ENCODE measurements around the gene BLTP3B. TPM values are rescaled to one million over a fixed set of nuclear protein-coding genes. Genes with fewer than 3 reads are reported as not detected.

Gene BLTP3B
- total and polyA plus RNA-seq, 8 donors = 20.1 to 33.0 (median 25.5) TPM

DNA sequence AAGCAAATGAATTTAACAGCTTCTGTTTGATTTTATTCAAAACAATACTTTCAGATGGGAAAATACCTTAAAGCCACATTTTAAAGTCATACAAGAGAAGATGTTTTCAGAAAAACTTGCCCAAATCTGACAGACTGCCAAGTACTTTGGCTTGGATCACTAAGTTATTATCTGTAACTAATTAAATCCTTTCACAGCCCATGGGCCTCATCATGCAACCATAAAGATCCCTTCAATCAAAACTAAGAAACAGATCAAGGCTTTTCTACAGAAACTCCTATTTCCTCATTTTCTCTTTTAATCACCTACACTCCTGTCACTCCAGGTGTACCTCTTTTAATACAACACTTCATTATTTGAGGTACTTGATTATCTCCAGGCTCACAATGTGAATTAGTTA, 28.1 kb downstream of the BLTP3B start:
- Histone ChIP-seq H3K27me3 (no peaks in the 10 kb centered on the region), H3K9me3 (no peaks in the 10 kb centered on the region), H3K4me1 (peaks cover 0 to 7% of the 10 kb centered on the region in 2 donors), H3K27ac (no peak overlapping the region), H3K36me3 (no peaks in the 10 kb centered on the region), H3K4me3 (no peak overlapping the region)
- ATAC-seq (no peak), DNase-seq (no peak)
- TF ChIP-seq, protein P1, sequence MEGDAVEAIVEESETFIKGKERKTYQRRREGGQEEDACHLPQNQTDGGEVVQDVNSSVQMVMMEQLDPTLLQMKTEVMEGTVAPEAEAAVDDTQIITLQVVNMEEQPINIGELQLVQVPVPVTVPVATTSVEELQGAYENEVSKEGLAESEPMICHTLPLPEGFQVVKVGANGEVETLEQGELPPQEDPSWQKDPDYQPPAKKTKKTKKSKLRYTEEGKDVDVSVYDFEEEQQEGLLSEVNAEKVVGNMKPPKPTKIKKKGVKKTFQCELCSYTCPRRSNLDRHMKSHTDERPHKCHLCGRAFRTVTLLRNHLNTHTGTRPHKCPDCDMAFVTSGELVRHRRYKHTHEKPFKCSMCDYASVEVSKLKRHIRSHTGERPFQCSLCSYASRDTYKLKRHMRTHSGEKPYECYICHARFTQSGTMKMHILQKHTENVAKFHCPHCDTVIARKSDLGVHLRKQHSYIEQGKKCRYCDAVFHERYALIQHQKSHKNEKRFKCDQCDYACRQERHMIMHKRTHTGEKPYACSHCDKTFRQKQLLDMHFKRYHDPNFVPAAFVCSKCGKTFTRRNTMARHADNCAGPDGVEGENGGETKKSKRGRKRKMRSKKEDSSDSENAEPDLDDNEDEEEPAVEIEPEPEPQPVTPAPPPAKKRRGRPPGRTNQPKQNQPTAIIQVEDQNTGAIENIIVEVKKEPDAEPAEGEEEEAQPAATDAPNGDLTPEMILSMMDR (IDR thresholded peaks at IDR 0.05) = no peak
- intact Hi-C loops (cut with DNase I) = no loop called here

DNA sequence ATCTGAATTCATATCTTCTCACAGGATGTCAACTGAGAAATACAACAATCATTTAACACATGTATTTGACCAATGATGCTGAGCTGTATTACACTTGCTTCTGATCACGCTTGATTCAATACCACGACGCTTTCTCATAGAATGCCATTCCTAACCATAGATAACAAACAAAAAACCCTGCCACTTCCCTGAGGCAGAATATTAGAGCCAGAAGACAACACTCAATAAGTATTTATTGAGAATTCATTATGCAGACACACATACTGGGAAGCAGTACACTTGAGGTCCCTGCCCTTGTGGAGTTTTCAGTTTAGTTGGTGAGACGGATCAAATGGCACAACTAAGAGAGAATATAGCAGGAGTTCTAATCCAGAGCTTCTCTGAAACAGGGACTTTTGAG, 32.4 kb downstream of the BLTP3B start:
- ATAC-seq (no peak), DNase-seq (no peak)
- Histone ChIP-seq H3K4me3 (no peak overlapping the region), H3K9me3 (no peaks in the 10 kb centered on the region), H3K27me3 (no peaks in the 10 kb centered on the region), H3K36me3 (peaks cover 0 to 15% of the 10 kb centered on the region in 2 donors), H3K4me1 (no peaks in the 10 kb centered on the region), H3K27ac (no peak overlapping the region)
- intact Hi-C loops (cut with DNase I) = no loop called here
- TF ChIP-seq, protein P1 (IDR thresholded peaks at IDR 0.05) = no peak

DNA sequence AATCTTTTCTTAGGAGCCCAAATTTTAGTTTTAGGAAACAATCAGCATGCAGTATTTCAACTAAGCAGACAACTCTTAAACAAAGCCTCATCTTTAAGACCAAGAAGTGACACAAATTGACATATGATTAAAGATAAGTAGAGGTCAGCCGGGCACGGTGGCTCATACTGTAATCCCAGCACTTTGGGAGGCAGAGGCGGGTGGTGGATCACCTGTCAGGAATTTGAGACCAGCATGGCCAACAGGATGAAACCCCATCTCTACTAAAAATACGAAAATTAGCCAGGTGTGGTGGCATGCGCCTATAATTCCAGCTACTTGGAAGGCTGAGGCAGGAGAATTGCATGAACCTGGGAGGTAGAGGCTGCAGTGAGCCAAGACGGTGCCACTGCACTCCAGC, 35.8 kb downstream of the BLTP3B start:
- no peak for ATAC-seq
- Histone ChIP-seq H3K27ac (no peak overlapping the region), H3K4me3 (no peak overlapping the region), H3K4me1 (no peaks in the 10 kb centered on the region), H3K9me3 (no peaks in the 10 kb centered on the region), H3K36me3 (peaks cover 0 to 29% of the 10 kb centered on the region in 2 donors), H3K27me3 (no peaks in the 10 kb centered on the region)
- no peak for DNase-seq
- intact Hi-C loops (cut with DNase I) = no loop called here
- TF ChIP-seq, protein P1 (IDR thresholded peaks at IDR 0.05) = no peak

DNA sequence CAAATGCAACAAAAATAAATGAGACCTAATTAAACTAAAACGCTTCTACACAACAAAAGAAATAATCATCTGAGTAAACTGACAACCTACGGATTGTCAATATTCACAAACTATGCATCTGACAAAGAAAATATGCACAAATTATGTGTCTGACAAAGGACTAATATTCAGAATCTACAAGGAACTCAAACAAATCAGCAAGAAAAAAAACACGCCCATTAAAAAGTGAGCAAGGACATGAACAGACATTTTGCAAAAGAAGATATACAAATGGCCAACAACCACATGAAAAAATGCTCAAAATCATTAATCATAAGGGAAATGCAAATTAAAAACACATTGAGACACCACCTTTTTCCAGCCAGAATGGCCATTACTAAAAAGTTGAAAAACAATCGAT, 37.0 kb downstream of the BLTP3B start:
- Histone ChIP-seq H3K4me1 (no peaks in the 10 kb centered on the region), H3K4me3 (no peak overlapping the region), H3K27me3 (no peaks in the 10 kb centered on the region), H3K9me3 (no peaks in the 10 kb centered on the region), H3K36me3 (peaks cover 0 to 33% of the 10 kb centered on the region in 2 donors), H3K27ac (no peak overlapping the region)
- no peak for DNase-seq
- ATAC-seq = no peak
- TF ChIP-seq, protein P1 (IDR thresholded peaks at IDR 0.05) = no peak
- intact Hi-C loops (cut with DNase I) = no loop called here

DNA sequence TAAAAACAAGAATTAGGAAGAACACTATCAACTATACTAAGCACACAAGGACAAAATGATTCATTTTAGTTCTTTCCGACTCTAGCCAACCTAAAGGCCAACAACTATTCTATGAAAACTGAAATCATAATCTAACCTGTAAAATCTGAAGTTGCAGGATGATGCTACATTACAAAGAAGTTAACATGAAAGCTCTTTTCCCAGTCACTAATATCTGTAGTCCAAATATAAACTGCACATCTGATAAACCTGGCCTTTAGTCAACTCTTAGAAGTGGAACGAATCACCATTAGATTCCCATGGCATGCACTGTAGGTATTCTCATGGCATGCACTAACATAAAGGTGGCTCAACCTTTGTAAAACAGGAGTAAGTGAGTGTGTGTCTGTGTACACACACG, 41.7 kb downstream of the BLTP3B start:
- TF ChIP-seq, protein P1 (IDR thresholded peaks at IDR 0.05) = no peak
- DNase-seq = no peak
- no peak overlapping the region for H3K4me3 ChIP-seq

More for the DNA sequence above, 41.7 kb downstream of the BLTP3B start:
- Histone ChIP-seq H3K9me3 (no peaks in the 10 kb centered on the region), H3K4me1 (no peaks in the 10 kb centered on the region), H3K36me3 (peaks cover 0 to 56% of the 10 kb centered on the region in 2 donors), H3K27ac (no peak overlapping the region), H3K27me3 (no peaks in the 10 kb centered on the region)
- no peak for ATAC-seq
- intact Hi-C loops (cut with DNase I) = no loop called here

Small RNAs within 50 kb of the gene (microRNA-seq; reads per million reads assigned to microRNA genes)
- gene MIR1827 = 0 reads per million in 2 donors

Other genes with a start within 250 kb of the BLTP3B start
- 1 to 10 TPM; 4.9 to 6.9 TPM for gene ANKS1B, start 157.9 kb downstream of the BLTP3B start, total RNA-seq
- gene ANKS1B, start 157.9 kb downstream of the BLTP3B start, polyA plus RNA-seq (ENCODE audit: insufficient read length in 6 of 6) = 10 to 100 TPM; 10.8 to 31.8 (median 16.1) TPM
- gene ACTR6, start 57.9 kb upstream of the BLTP3B start, total RNA-seq = 10 to 100 TPM; 18.4 to 25.1 TPM
- gene ACTR6, start 57.9 kb upstream of the BLTP3B start, polyA plus RNA-seq (ENCODE audit: insufficient read length in 6 of 6) = 10 to 100 TPM; 32.4 to 42.8 (median 34.0) TPM
- 1 to 10 TPM; 1.7 to 1.8 TPM for gene DEPDC4, start 124.2 kb upstream of the BLTP3B start, total RNA-seq
- gene DEPDC4, start 124.2 kb upstream of the BLTP3B start, polyA plus RNA-seq (ENCODE audit: insufficient read length in 6 of 6) = 1 to 10 TPM; 4.7 to 9.8 (median 6.9) TPM
- gene SCYL2, start 124.3 kb upstream of the BLTP3B start, total RNA-seq = 10 to 100 TPM; 48.9 to 49.0 TPM
- 10 to 100 TPM; 57.0 to 69.9 (median 62.8) TPM for gene SCYL2, start 124.3 kb upstream of the BLTP3B start, polyA plus RNA-seq (ENCODE audit: insufficient read length in 6 of 6)
- gene SLC17A8, start 214.2 kb upstream of the BLTP3B start, total RNA-seq = under 1 TPM; 0.13 to 0.61 TPM
- gene SLC17A8, start 214.2 kb upstream of the BLTP3B start, polyA plus RNA-seq (ENCODE audit: insufficient read length in 6 of 6) = 1 to 10 TPM; 2.2 to 4.0 (median 3.3) TPM

Data from left lung (tissue), 10 donors.